T1000 (cell line): Measurements from ENCODE around the gene MEIOB.
"Not testable (repeated sequence)": the region's sequence is repeated elsewhere in the genome, so short reads cannot be mapped to it uniquely, and the experiment has no call there.

Experiments
- DNase-seq: peaks from one replicate; lab custom pipeline; 2025; ENCODE audit warnings: mixed read lengths; lab: John Stamatoyannopoulos, UW

The MEIOB gene

GRCh38 chr16:1876468-1876867 is 4.5 kb upstream of the MEIOB start:
- DNase-seq: no peak

GRCh38 chr16:1876066-1876465 is 4.1 kb upstream of the MEIOB start:
- DNase-seq: not testable (repeated sequence)

DNA sequence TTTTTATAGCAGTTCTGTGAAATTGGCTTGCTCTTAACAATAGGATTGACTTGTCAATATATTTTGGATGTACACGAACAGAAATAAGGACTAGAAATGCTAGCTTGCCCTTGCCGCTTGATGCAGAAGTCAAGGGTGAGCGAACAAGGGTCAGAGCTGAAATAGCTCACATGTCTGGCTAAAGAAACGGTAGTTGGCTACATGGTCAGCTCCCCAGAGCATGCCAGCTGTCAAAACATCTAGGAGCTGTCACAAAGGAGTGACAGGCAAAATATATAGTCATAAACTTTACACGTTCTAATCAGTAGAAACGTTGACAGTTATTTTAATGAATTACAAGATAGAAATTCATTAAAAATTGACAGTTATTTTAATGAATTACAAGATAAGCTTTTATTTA is 2.9 kb upstream of the MEIOB start:
- no peak for DNase-seq

- no peak for DNase-seq
Observed at GRCh38 chr16:1870365-1871082, 1.4 kb downstream of the MEIOB start.

DNA sequence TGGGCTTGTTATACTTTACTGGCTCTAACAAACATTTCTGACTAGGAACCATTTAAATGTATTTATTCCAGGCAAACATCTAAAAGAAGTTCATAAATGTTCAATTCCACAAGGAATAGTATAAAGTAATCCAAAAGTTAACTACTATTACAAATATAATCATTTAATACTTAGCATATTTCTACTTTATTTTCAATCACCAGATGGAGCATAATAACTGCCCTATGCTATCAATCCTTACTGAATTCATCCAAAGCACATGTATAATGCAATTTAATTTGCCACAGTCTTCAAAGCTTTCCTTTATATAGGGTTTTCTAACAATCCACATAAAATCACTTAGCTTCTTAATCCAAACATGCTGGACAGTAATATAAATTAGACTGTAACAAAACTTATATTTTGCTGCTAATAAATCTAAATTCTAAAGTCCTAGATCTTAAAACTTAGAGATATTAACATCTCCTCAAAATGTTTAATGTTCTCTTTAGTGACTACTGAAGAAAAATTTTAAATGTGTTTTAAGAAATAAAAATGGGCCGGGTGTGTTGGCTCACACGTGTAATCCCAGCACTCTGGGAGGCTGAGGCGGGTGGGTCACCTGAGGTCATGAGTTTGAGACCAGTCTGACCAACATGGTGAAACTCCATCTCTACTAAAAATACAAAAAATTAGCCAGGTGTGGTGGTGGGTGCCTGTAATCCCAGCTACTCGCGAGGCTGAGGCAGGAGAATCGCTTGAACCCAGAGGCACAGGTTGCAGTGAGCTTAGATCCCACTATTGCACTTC is 5.9 kb downstream of the MEIOB start:
- DNase-seq: no peak

DNA sequence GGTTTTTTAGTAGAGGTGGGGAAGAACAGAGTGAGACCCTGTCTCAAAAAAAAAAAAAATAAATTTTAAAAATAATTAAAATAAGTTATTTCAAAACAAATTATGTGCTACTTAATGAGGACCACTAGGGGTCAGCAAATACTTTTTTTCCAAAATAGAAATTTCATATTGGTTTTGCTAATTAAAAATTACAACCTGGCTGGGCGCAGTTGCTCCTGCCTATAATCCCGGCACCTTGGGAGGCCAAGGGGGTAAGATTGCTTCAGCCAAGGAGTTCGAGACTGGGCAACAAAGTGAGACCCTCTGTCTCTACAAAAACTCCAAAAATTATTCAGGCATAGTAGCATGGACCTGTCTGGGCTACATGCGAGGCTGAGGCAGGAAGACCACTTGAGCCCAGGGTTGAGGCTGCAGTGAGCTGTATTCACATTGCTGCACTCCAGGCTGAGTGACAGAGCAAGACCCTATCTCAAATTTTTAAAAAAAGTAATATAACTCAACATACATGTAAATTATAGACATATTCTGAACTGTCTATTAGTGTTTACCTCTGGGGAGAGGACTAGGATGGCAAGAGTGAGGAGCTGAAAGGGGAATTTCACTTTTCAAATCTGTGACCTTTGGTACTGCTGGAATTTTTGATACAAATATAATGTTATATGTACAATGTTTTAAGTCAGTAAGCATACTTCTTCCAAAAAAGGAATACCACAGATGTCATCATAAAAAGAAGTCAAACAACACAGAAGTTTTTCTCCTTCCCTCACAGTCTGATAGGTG is 8.1 kb downstream of the MEIOB start:
- DNase-seq: no peak

- DNase-seq: no peak
Observed at GRCh38 chr16:1862394-1862793, 9.6 kb downstream of the MEIOB start.

DNA sequence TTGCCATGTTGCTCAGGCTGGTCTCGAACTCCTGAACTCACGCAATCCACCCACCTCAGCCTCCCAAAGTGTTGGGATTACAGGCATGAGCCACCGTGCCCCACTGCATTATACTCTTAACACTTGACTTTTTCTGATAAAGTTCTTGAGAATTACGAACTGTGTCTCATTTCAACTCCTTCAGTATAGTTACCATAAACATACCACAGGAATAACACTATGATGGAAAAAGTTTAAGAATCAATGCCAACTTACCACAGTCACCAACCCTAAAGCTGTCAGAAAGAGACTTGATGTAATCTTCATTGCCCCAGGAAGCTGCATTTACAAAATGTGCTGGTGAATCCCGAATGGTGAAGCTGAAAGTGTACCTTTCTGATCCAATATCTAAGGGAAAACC is 10.2 kb downstream of the MEIOB start:
- DNase-seq: no peak

DNA sequence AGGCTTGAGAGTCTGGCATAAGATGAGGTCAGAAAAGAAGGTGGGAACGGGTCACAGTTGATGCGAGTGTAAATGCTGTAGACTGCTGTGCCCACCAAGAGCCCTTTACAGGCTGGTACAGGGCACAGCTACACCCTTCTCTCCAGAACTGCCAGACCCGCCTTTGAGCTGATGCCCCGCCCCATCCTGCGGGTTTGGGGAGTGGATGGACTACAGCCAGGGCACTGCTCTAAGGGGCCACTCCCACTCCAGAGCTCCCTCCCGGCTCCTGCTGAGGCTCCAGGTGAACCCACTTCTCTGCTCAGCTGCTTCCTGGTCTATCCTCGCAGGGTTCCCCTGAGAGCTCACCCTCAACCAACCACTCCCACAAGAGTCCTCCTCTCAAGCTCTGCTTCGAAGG is 12.3 kb downstream of the MEIOB start:
- no peak for DNase-seq

- no peak for DNase-seq
Observed at GRCh38 chr16:1858189-1858865, 13.6 kb downstream of the MEIOB start.

DNA sequence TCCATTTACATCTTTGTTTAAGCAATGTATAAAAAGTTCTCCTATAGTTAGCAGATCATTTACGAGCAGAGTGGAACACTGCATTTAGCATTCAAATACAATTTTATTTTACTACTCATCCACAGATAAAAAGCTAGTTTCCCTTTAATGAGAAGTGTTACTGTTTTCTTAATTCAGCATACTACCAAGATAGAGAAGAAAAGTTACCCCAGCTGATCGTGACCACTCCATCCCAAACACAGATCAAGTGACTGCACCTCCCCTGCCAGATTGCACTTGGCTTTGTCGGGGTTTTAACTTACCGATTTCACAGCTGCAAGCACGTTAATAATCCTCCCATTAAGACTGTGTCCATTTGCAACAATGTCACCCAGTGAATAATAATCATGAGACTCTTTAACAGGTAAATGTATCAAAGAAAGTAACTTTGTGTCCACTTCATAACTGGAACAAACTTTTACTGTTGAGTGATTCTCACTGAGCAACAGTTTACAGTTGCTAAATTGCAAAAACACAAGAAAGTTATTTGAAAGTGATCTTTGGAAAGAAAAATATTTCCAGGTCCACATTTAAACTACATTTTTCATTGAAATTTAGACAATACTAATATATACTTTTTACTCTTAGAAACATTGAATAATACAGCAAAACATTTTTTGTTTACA is 14.4 kb downstream of the MEIOB start:
- DNase-seq: no peak

DNA sequence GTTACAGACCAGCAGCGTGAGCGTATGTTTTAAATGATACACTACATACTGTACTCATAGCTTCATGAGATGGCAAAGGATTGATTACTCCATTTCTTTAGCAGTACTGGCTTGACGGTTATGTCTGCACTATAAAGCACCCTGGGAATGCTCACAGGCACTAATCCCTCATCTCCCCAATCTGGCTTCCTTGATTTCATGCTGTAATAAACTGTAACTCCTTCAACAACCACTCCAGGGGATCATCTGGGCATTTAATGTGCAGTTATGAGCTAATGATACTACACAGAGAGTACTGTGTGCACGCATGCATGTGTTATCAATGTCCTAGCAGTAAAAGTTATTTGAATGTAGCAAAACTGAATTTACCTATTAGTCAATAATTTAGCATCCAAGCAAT is 20.2 kb downstream of the MEIOB start:
- no peak for DNase-seq

DNA sequence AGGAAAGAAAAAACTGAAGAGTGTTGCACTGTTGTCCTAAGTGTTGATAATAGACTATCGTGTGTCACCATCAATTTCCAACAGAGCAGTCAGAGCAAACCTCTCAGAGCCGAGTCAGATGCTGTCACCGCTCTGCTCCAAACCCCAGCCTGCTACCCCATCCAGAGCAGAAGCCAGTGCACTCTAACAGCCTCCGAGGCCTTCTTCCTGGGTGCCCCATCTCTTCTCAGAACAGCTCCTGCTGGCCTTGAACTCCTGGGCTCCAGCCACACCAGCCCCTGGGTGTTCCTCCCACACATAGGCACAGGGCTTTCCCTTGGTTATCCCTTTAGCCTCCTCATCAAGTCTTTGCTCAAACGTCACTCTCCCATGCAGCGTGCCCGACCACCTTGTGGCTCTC is 21.0 kb downstream of the MEIOB start:
- DNase-seq: no peak

DNA sequence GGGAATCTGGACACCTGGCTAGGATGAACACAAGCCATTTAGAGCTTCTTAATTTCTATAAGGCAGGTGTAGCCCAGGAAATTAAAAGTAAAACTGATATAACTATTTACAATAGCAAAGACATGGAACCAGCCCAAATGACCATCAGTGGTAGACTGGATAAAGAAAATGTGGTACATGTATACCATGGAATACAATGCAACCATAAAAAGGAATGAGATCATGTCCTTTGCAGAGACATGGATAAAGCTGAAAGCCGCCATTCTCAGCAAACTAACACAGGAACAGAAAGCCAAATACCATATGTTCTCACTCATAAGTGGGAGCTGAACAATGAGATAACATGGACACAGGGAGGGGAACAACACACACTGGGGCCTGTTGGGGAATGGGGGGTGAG is 25.5 kb downstream of the MEIOB start:
- no peak for DNase-seq

- DNase-seq: no peak
Observed at GRCh38 chr16:1845985-1846384, 26.0 kb downstream of the MEIOB start.

GRCh38 chr16:1839554-1839953 is 32.4 kb downstream of the MEIOB start:
- no peak for DNase-seq

DNA sequence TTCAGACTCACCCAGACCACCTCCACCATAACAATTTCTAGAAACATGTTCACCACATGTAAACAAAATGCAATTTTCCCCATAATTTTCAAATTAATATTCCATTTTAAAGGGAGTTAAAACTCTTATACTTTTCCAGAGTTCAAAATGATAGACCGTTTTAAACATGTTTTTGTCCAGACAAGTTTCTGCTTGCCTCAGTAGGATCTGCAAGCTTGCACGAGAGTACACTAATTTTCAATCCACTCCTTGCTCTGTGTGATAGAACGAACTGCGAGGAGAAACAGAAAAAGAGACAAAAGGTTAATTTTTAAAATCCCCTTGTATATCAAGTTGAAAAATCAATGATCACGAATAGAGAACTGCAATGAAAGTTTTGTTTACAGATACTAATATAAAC is 37.9 kb downstream of the MEIOB start:
- no peak for DNase-seq

- DNase-seq: no peak
Observed at GRCh38 chr16:1832838-1833454, 39.0 kb downstream of the MEIOB start.

GRCh38 chr16:1831186-1832075 is 40.5 kb downstream of the MEIOB start:
- no peak for DNase-seq

GRCh38 chr16:1830213-1830612 is 41.8 kb downstream of the MEIOB start:
- no peak for DNase-seq
